Urinary bladder (tissue), 4 donors: ENCODE results near the gene PDCD4. TPM values are rescaled to one million over a fixed set of nuclear protein-coding genes. Genes with fewer than 3 reads are reported as not detected.

ENCODE experiments used
- DNase-seq: peaks from one replicate; pipeline ENCODE4 v3.0.0-alpha.2; 2015; ENCODE audit errors: extremely low spot score
- H3K27ac ChIP-seq: one replicate; pipeline ENCODE4 v1.5.1; 2013; ENCODE audit warnings: low read depth, mild to moderate bottlenecking, moderate library complexity
- H3K36me3 ChIP-seq: one replicate; pipeline ENCODE4 v1.6.1; 2013; ENCODE audit warnings: mild to moderate bottlenecking, moderate library complexity; ENCODE audit not compliant: insufficient read depth
- H3K4me1 ChIP-seq: one replicate; pipeline ENCODE4 v1.6.1; 2013; ENCODE audit warnings: mild to moderate bottlenecking, moderate library complexity; ENCODE audit not compliant: insufficient read depth
- H3K4me3 ChIP-seq: one replicate; pipeline ENCODE4 v1.5.1; 2013; ENCODE audit warnings: low read depth, low read length
- WGBS: extraction: QIAGEN DNeasy Blood & Tissue Kit; methylation state at CpG from one replicate; pipeline ENCODE4 v1.1.7; 2013; 5-methylcytosine and 5-hydroxymethylcytosine counted together
- polyA plus RNA-seq: library from polyadenylated mRNA; stranded (reverse); fragments of 200-250 nt; gene quantifications from one replicate; pipeline ENCODE4 v1.2.3, GENCODE V29; 2013
- total RNA-seq: library from RNA; depleted of rRNA; stranded (reverse); fragments of >200 nt; gene quantifications from one replicate; pipeline ENCODE4 v1.2.3, GENCODE V29; 2014
- donor health status: healthy with polysubstance abuse.
- donor health status: healthy.

Gene PDCD4
- total and polyA plus RNA-seq, 2 donors = 81.0 to 148 TPM

DNA sequence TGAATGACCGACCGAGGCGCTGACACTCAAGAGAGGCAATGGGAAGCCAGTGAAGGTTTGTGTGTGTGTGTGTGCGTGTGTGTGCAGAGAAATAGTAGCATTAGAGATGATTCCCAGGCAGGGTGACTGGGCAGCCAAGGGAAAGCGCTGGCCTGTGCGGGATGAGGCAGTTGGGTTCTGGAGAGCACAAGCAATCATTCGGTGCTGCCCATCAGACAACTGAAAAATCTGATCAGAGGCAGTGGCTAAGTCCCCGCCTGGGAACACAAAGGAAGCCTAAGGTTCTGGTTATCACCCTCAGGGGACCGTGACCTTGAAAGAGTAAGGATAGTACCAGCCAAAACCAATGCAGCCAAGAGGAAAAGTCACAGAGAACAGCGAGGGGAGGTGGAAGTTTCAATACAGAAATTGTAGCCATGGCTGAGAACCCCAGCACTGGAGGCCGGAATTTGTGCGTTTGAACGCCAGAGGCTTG, 868 bp upstream of the PDCD4 start:
- WGBS = 62% methylated on average over 13 of the region's 13 CpGs
- Histone ChIP-seq H3K4me1 (no peaks in the 10 kb centered on the region), H3K36me3 (no peaks in the 10 kb centered on the region), H3K27ac (peak overlapping the region; percentile 70), H3K4me3 (no peak overlapping the region)
- no peak for DNase-seq

DNA sequence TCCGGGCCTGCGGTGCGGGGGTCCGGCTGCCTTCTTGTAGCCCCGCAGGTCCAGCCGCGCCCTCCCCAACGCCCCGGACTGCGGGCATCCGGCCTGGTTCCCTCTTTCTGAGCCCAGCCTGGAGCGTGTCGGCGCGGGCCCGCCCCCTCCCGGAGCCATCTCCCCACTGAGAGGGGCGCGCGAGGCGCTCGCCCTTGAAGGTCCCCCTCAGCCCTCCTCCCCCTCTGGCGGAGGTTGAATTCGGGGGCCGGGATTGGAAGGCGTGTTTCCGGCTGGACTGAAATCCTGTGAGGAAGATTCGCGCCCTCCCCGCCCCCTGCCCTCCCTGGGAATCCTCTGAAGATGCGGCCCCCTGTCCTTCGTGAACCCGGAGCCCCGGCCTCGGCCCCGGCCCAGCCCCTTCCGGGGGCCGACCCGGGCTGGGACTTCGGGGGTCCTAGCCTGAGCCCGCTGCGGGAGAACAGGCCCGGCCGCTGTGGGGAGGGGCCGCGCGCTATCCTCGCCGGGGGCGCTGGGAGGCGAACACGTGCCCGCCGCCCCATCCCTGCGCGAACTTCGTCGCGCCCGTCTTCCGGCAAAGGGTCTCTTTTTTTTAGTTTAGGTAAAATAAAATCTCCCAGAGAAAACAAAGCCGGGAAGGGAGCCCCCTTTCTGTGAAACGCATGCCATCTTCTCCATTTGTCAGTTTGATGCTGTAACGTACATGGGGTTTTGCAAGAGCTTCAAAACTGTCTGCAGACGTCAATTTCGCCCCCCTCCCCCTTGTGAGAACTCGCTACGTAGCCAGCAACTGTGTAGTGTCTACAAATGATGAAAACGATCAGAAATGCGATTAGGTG, 636 bp downstream of the PDCD4 start:
- peak overlapping the region; percentile 99 for H3K27ac ChIP-seq
- no peaks in the 10 kb centered on the region for H3K4me1 ChIP-seq
- peaks cover 1% of the 10 kb centered on the region for H3K36me3 ChIP-seq
- DNase-seq = peak; percentile 70
- H3K4me3 ChIP-seq = peak overlapping the region; percentile 89
- WGBS = under 1% methylated on average over 70 of the region's 70 CpGs

DNA sequence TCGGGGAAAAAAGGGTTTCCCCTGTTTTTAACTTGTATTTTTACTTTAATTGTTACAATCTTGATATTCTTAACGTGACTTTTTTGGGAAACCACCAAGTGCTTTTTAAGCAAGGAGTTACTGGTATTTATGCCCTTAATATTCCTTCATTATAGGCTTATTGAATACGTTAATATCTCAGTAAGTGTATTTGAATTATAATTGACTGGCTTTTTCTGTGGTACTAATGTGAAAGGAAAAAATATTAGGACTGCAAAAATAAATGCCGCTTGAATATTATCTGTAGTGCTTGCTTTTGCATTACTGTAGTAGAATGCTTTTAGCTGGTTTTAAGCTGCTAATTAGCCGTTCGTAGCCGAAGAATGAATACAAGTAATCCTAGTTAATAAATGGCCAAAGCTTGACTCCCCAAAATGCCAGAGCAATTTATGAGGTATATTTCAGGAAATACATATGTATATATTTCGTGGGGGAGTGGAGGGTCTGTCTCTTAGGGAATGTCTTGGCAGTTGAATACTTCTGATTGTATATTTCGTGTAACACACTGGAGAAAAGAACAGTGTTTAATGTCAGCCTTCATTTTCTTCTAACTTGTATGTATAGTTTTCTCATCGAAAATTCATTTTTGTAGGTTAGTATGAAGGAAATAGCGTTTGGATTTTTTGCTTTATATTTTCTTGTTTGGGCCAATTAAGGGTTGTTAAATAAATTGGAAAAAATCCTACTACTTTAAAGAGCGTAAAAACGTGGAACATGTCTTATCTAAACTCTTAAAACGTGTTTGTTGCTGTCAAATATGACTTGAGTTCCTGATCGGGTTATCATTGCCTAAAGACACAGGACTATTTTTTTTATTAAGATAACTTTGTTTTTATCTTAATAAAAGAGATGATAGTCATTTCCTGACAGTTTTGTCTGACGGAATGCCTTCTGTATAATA, 1.5 kb downstream of the PDCD4 start:
- 2% methylated on average over 16 of the region's 16 CpGs for WGBS
- DNase-seq = no peak
- peak overlapping the region; percentile 89 for H3K4me3 ChIP-seq
- peak overlapping the region; percentile 57 for H3K27ac ChIP-seq
- H3K36me3 ChIP-seq = peaks cover 1% of the 10 kb centered on the region
- H3K4me1 ChIP-seq = no peaks in the 10 kb centered on the region

DNA sequence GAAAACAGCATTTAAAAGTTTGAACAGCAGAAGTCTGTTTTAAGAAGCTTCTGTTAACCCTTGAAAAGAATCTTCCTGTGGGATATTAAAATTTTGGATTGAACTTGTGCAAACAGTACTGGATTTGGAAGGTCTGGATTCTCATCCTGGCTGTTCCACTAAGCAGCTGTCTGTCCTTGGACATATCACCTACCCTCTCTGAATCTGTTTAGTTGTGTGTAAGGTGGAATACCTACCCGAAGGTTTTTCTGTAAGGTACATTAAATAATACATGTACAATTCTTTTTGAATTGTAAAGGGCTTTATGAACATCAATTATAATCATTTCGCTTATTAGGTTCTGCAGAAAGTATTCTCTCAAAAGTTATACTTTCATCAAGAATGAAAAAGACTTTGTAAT, 2.2 kb downstream of the PDCD4 start:
- 39% methylated on average over 2 of the region's 2 CpGs for WGBS
- H3K27ac ChIP-seq = no peak overlapping the region
- H3K4me3 ChIP-seq = peak overlapping the region; percentile 89
- DNase-seq = no peak
- H3K4me1 ChIP-seq = no peaks in the 10 kb centered on the region
- peaks cover 1% of the 10 kb centered on the region for H3K36me3 ChIP-seq

DNA sequence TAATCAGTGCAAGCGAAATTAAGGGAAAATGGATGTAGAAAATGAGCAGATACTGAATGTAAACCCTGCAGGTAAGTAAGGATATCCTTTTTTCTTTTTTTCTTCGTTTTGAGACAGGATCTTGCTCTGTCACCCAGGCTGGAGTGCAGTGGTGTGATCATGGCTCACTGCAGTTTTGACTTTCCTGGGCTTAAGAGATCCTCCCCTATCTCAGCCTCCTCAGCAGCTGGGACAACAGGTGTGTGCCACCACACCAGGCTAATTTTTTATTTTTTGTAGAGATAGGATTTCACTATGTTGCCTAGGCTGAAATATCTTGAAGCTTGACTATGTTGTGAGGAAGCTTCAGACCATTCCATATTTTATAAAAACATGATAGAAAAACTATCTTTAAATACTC, 4.3 kb downstream of the PDCD4 start:
- no peak for DNase-seq
- Histone ChIP-seq H3K27ac (no peak overlapping the region), H3K4me1 (no peaks in the 10 kb centered on the region), H3K36me3 (peaks cover 1% of the 10 kb centered on the region), H3K4me3 (no peak overlapping the region)
- 72% methylated on average over 2 of the region's 2 CpGs for WGBS

DNA sequence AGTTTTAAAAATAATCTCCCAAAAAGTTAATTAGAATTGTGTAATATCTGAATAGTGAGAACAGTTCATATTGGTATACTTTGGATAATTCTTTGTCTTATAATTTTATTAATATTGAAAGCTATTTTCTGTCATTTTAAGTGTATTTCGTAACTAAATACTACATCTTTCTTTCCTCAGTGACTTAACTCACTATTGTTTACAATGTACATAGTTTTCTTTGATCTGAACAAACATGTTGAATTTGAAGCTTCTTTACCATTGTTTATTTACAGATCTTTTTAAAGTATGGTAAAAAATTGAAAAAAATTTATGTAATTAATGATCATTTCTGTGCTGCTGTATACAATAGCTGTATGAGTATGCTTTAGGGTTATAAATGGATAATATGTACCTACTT, 5.1 kb downstream of the PDCD4 start:
- 85% methylated on average over 1 of the region's 1 CpG for WGBS
- Histone ChIP-seq H3K36me3 (peaks cover 1% of the 10 kb centered on the region), H3K4me1 (no peaks in the 10 kb centered on the region), H3K4me3 (no peak overlapping the region), H3K27ac (no peak overlapping the region)
- DNase-seq = no peak

DNA sequence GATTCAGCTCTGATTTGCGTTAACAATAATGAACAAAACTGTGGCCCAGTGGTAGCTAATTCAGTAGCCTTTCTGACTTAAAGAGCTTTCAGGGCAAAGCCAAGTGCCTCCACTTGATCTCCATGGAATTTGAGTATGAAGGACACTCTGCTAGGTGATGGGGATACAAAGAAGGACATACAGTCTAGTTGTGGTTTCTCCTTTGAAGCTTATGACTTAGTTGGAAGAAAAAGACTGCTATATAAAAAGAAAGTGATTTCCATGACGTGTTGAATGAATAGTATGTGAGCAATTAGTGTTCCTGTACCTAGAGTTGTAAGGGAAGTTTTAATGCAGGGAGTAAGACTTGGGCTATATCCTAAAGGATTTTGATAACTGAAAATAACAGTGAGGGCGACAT, 8.3 kb downstream of the PDCD4 start:
- peaks cover 4% of the 10 kb centered on the region for H3K36me3 ChIP-seq
- H3K4me3 ChIP-seq = no peak overlapping the region
- H3K4me1 ChIP-seq = peaks cover 2% of the 10 kb centered on the region
- no peak overlapping the region for H3K27ac ChIP-seq
- 74% methylated on average over 3 of the region's 3 CpGs for WGBS
- DNase-seq = no peak

DNA sequence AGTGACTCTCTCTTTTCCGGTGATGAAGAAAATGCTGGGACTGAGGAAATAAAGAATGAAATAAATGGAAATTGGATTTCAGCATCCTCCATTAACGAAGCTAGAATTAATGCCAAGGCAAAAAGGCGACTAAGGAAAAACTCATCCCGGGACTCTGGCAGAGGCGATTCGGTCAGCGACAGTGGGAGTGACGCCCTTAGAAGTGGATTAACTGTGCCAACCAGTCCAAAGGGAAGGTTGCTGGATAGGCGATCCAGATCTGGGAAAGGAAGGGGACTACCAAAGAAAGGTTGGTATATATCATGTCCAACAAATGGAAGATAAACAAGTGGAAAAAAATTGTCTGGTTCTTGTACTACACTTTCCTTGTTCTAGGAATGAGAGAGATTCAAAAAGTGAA, 9.5 kb downstream of the PDCD4 start:
- 88% methylated on average over 9 of the region's 9 CpGs for WGBS
- Histone ChIP-seq H3K4me1 (peaks cover 2% of the 10 kb centered on the region), H3K4me3 (no peak overlapping the region), H3K36me3 (peaks cover 5% of the 10 kb centered on the region), H3K27ac (no peak overlapping the region)
- no peak for DNase-seq

DNA sequence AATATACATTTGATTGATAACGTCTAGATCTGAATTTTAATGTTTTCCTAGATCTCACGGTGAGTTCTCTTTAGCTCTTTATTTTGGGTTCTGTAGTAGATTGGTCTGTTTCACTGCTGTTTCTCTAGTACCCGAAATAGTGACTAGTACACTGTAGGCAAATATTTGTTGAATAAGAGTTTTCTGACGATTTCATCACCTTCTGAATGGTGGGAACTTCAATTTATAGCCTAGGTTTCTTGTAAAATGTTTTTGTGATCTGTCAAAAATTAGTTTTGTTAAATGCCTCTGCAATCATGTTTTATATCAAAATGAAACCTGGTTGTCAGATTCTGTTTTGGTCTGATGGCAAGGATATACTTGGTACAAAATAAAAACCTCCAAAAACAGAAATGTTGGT, 10.2 kb downstream of the PDCD4 start:
- no peak overlapping the region for H3K27ac ChIP-seq
- H3K4me1 ChIP-seq = peaks cover 2% of the 10 kb centered on the region
- no peak overlapping the region for H3K4me3 ChIP-seq
- DNase-seq = no peak
- 66% methylated on average over 4 of the region's 4 CpGs for WGBS
- H3K36me3 ChIP-seq = peaks cover 7% of the 10 kb centered on the region

DNA sequence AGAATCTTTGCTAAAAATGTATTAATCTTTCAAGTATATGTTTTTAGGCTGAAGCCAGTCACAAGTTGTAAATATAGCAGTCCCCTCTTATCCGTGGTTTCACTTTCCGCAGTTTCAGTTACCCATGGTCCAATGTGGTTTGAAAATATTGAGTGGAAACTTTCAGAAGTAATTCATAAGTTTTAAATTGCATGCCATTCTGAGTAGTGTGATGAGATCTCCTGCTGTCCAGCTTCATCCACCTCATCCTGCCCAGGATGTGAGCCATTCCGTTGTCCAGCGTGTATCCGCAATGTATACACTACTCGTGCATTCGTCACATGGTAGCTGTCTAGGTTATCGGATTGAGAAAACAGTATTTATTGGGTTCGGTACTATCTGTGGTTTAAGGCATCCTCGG, 12.2 kb downstream of the PDCD4 start:
- no peak overlapping the region for H3K4me3 ChIP-seq
- DNase-seq = no peak
- peaks cover 6% of the 10 kb centered on the region for H3K36me3 ChIP-seq
- 59% methylated on average over 10 of the region's 10 CpGs for WGBS
- H3K4me1 ChIP-seq = peaks cover 2% of the 10 kb centered on the region
- H3K27ac ChIP-seq = no peak overlapping the region

DNA sequence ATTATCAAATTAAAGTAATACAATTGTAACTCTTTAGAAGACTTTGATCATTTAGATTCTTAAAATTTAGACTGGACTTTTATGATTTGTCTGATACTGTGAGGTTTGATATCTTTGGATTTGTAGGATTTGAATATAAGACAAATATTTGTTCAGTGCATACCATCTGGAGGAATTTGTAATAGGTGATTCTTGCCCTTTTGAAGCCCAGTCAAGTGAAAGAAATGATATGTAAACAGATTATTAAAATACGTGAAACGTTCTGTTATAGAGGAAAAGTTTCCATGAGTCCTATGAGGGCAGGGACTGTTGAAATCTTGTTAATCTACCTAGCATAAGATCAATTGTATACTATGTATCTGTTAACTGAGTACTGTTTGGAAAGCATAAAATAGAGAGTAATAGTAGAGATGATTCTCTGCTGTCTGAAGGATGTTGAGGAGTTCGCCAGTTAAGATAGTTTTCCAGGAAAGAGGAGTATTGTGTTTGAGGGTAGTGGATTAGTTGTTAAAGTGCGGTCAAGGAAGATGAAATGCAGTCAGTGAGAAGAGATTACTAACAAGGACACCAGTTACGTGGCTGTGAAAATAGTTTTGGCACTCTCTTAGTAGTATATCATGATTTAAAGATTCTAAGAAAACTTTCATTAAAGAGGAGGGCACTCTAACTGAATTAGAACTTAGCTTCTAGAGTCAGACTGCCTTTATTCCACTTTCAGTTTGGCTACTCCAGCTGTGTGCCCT, 14.4 kb downstream of the PDCD4 start:
- H3K4me1 ChIP-seq = peaks cover 2% of the 10 kb centered on the region
- 31% methylated on average over 5 of the region's 5 CpGs for WGBS
- DNase-seq = no peak

DNA sequence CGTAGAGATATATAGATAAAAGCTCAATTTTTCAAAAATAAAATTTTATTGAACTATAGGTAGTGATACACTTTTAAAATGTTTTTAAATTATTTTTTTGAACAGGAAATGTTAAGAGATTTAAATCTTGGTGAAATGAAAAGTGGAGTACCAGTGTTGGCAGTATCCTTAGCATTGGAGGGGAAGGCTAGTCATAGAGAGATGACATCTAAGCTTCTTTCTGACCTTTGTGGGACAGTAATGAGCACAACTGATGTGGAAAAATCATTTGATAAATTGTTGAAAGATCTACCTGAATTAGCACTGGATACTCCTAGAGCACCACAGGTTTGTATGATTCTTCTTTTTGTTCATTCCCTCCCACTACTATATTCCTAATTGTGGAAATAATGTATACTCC, 15.8 kb downstream of the PDCD4 start:
- WGBS = 97% methylated on average over 1 of the region's 1 CpG
- Histone ChIP-seq H3K4me1 (peaks cover 2% of the 10 kb centered on the region), H3K36me3 (peaks cover 8% of the 10 kb centered on the region), H3K4me3 (no peak overlapping the region), H3K27ac (no peak overlapping the region)
- DNase-seq = no peak

More for the DNA sequence above, 14.4 kb downstream of the PDCD4 start:
- H3K4me3 ChIP-seq = no peak overlapping the region
- H3K36me3 ChIP-seq = peaks cover 6% of the 10 kb centered on the region
- H3K27ac ChIP-seq = no peak overlapping the region

DNA sequence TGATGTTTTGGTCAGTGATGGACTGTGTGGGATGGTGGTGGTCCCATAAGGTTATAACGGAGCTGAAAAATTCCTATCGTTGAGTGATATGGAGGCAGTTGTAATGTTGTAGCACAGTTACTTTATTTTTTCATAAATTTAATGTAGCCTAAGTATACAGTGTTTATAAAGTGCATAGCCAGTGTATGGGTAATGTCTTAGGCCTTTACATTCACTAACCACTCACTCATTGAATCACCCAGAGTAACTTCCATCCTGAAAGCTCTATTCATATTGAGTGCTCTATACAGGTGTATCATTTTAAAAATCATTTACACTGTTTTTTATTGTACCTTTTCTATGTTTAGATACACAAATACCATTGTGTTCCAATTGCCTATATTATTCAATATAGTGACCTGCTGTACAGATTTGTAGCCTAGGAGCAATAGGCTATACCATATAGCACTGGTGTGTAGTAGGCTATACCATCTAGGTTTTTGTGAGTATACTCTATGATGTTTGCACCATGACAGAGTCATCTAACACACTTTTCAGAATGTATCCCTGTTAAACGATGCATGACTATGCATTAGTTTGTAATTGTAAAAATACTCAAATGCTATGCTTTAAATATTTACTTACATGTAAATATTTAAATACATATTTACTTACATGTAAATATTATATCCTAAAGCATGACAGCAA, 21.0 kb downstream of the PDCD4 start:
- Histone ChIP-seq H3K4me3 (no peak overlapping the region), H3K36me3 (peaks cover 6% of the 10 kb centered on the region), H3K27ac (no peak overlapping the region), H3K4me1 (no peaks in the 10 kb centered on the region)
- 77% methylated on average over 3 of the region's 3 CpGs for WGBS
- DNase-seq = no peak
